ENCODE data around the gene ITPK1.

Gene ITPK1

GRCh38 chr14:92981726-92982125 is 134.0 kb downstream of the ITPK1 start:
- TF ChIP-seq POLR2AphosphoS5 (IDR thresholded peaks at IDR 0.05; ENCODE audit: low read depth, low read length) (no peak), REST (IDR thresholded peaks at IDR 0.05; ENCODE audit: insufficient read depth in 1 of 2, low read depth in 2 of 2, low read length in 2 of 2) (no peak), FOXP2 (optimal IDR thresholded peaks at IDR 0.05; ENCODE audit: borderline replicate concordance, extremely low read depth, extremely low read length, insufficient read depth) (no peak), TAF1 (IDR thresholded peaks at IDR 0.05; ENCODE audit: borderline replicate concordance, insufficient read depth, low read length) (no peak), SIN3A (IDR thresholded peaks at IDR 0.05; ENCODE audit: borderline replicate concordance, insufficient read depth, low read length) (no peak)

GRCh38 chr14:92980866-92981265 is 134.9 kb downstream of the ITPK1 start:
- TF ChIP-seq FOXP2 (optimal IDR thresholded peaks at IDR 0.05; ENCODE audit: borderline replicate concordance, extremely low read depth, extremely low read length, insufficient read depth), result no peak
- no peak for TF ChIP-seq POLR2AphosphoS5 (IDR thresholded peaks at IDR 0.05; ENCODE audit: low read depth, low read length)
- TF ChIP-seq TAF1 (IDR thresholded peaks at IDR 0.05; ENCODE audit: borderline replicate concordance, insufficient read depth, low read length), result no peak

GRCh38 chr14:92978229-92979021 is 137.3 kb downstream of the ITPK1 start:
- TF ChIP-seq SIN3A (IDR thresholded peaks at IDR 0.05; ENCODE audit: borderline replicate concordance, insufficient read depth, low read length) (no peak), REST (IDR thresholded peaks at IDR 0.05; ENCODE audit: insufficient read depth in 1 of 2, low read depth in 2 of 2, low read length in 2 of 2) (no peak), TAF1 (IDR thresholded peaks at IDR 0.05; ENCODE audit: borderline replicate concordance, insufficient read depth, low read length) (no peak), FOXP2 (optimal IDR thresholded peaks at IDR 0.05; ENCODE audit: borderline replicate concordance, extremely low read depth, extremely low read length, insufficient read depth) (no peak)

- TF ChIP-seq POLR2AphosphoS5 (IDR thresholded peaks at IDR 0.05; ENCODE audit: low read depth, low read length), result no peak
- no peak for TF ChIP-seq TAF1 (IDR thresholded peaks at IDR 0.05; ENCODE audit: borderline replicate concordance, insufficient read depth, low read length)
- no peak for TF ChIP-seq SIN3A (IDR thresholded peaks at IDR 0.05; ENCODE audit: borderline replicate concordance, insufficient read depth, low read length)
- no peak for TF ChIP-seq REST (IDR thresholded peaks at IDR 0.05; ENCODE audit: insufficient read depth in 1 of 2, low read depth in 2 of 2, low read length in 2 of 2)
- TF ChIP-seq FOXP2 (optimal IDR thresholded peaks at IDR 0.05; ENCODE audit: borderline replicate concordance, extremely low read depth, extremely low read length, insufficient read depth), result no peak
Observed at GRCh38 chr14:92976268-92976667, 139.5 kb downstream of the ITPK1 start.

GRCh38 chr14:92974541-92975345 is 141.0 kb downstream of the ITPK1 start:
- TF ChIP-seq FOXP2 (optimal IDR thresholded peaks at IDR 0.05; ENCODE audit: borderline replicate concordance, extremely low read depth, extremely low read length, insufficient read depth) (no peak), REST (IDR thresholded peaks at IDR 0.05; ENCODE audit: insufficient read depth in 1 of 2, low read depth in 2 of 2, low read length in 2 of 2) (no peak), SIN3A (IDR thresholded peaks at IDR 0.05; ENCODE audit: borderline replicate concordance, insufficient read depth, low read length) (no peak), TAF1 (IDR thresholded peaks at IDR 0.05; ENCODE audit: borderline replicate concordance, insufficient read depth, low read length) (no peak), POLR2AphosphoS5 (IDR thresholded peaks at IDR 0.05; ENCODE audit: low read depth, low read length) (no peak)

All from PFSK-1 (cell line).